GM18520 (cell line): Measurements from ENCODE around the gene HPDL.
"Not testable (repeated sequence)": the region's sequence is repeated elsewhere in the genome, so short reads cannot be mapped to it uniquely, and the experiment has no call there.

Source experiments
- ATAC-seq: cut with Tn5 transposase; IDR thresholded peaks from one replicate; pipeline ENCODE4 v1.9.1; 2021; ENCODE audit not compliant: unreplicated experiment

HPDL gene

DNA sequence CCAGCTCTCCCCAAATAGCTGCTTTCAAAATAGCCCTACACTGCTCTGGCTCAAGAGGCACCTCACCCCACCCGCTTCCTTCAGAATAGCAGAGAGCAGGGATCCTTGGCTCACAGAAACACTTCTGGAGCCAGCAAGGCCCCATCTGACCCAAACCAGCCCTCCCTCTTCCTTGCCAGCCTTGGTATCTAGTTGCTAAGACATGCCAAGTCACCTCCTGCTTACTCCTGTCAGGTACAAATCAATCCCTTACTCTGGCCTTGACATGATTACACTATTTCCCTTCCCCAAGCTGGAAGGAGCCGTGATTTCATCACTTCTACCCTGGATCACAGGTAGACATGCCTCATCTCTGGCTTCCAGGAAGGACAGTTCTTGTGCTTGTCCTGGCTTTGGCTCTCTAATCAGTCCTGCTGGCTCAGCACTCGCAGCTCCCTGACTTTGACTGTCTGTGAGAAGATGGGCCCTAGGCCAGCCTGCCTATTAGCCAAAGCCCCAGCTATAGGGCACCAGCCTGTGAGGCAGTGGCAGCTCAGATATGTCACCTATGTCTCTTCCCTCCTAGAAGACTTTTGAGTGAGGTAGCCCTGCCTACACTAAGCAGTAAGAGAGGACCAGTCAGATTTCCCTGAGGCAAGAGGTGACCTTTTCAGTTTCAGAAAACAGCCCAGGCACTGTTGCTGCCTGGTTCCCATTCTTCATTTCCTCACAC, 22.4 kb downstream of the HPDL start:
- ATAC-seq, result no peak

DNA sequence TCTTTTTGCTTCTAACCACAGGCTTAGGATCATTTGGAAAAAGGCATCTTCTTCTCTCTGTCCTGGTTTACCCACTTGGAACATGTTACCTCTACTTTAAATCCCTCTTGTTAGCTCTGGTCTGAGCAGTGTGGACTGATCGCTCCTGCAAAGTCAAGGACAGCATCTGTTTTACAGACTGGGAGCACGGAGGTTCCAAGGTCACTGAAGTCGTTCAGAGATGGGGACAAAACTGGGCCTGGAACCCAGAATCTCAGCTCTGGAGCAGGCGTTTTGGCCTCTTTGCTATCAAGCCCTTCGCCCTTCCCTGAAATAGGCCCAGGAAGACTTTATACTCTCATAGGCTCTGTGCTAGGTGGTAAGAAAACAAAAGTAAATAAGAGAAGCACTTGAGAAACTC, 24.8 kb downstream of the HPDL start:
- ATAC-seq, result no peak

DNA sequence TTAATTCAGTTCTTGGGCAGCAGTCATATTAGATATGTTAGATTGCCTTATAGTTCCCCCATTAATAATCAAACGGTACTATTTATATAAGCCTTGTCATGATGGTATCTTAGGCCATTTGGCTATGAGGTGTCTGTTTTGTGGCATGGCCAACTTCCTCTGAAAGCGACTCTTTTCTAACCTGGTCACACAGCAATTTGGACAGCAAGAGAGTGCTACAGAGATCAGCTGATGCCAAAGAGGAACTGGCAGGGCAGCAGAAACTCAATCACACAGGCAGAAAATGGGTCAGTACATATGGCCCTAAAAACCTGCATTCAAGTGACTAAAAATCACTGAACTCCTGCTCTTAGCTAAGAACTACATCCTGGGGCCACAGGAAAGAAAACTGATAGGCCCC, 27.0 kb downstream of the HPDL start:
- ATAC-seq, result no peak

DNA sequence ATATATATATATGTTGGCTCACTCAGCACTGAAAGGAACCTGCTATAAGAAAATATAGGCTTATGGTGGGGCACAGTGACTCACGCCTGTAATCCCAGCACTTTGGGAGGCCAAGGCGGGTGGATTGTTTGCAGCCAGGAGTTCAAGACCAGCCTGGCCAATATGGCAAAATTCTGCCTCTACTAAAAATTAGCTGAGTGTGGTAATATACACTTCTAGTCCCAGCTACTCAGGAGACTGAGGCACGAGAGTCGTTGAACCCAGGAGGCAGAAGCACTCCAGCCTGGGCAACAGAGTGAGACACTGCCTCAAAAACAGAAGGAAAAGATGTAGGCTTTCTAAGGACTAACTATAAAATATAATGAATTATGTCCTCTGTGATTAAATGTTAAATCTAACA, 28.1 kb downstream of the HPDL start:
- no peak for ATAC-seq

DNA sequence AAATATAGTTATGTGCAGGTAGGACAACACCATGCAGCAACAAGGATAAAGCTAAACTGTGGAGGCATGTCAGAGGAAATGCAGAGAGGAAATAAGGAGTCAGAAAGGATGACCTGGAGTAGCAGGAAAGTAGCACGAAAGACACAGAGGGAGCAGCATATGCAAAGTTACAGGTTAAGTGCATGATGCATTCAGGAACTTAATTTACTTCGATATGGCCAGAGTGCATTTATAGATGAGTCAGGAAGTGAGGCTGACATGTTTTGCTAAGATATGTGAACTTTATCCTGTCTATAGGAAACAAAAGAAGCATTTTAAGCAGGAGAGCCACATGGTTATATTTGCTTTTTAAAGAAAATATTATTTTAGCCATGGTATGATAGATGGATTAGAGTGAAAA, 29.0 kb downstream of the HPDL start:
- ATAC-seq, result no peak

DNA sequence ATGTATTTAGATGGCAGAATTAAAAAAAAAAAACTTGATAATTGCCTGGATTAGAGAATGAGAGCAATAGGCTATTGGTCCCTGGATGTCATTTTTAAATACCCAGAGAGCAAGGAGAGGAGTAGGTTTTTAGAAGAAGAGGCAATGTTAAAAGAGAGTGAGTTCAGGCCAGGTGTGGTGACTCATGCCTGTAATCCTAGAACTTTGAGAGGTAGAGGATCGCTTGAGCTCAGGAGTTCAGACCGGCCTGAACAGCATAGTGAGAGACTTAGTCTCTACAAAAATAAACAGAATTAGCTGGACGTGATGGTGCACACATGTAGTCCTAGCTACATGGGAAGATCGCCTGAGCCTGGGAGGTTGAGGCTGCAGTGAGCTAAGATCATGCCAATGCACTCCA, 29.5 kb downstream of the HPDL start:
- ATAC-seq, result no peak

DNA sequence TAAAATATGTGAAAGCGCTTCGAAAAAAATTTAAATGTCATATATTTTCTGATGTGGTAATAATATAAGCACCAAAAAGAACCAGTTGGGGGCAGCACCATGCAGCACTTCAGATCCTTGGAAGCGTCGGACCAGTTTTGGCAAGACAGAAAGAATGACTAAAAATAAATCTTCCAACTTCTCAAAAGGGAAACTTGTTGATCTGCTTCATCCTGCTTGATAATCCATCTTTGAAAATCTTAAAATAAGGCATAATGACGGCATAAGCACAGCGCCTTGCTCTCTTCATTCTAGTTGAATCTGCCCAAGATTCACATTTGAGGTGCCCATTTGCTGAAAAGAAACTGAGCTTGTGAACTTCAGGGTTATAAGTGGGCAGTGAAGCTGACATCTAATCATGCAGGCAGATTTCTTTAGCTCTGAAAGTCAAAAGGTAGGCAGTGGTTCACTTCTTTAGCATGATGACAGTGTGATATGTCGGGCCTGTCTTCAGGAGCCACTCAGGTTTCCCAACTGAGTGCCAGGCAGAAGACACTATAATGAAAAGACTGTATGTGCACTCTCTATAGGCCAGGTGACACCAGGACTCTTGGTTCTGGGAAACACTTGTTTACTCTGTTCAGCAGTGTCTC, 33.3 kb downstream of the HPDL start:
- no peak for ATAC-seq

DNA sequence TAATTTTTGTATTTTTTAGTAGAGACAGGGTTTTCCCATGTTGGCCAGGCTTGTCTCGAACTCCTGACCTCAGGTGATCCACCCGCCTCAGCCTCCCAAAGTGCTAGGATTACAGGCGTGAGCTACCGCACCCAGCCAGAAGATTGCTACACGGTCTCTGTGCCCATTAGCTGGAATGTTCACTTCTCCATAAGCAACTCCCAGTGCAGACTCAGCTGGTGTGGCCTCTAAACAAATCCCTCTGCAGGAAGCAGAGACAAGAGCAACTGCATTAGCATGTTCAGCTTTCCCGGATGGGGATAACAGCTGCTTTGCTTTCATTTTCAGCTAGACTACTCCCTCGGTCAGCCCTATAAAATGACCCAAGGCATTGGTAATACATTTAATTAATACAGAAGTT, 34.3 kb downstream of the HPDL start:
- ATAC-seq, result not testable (repeated sequence)

DNA sequence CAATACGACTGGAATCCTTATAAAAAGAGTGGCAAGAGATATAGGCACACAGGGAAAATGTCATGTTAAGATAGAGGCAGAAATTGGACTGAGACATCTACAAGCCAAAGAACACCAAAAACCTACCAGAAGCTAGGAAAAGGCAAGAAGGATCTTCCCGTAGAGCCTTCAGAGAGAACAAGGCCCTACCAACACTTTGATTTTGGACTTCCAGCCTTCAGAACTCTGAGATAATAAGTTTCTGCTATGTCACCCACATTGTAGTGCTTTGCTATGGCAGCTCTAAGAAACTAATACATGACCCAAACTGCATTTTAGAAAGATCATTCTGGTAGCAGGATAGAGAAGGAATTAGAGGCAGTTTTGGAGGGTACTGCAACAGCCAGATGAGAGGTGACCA, 37.6 kb downstream of the HPDL start:
- ATAC-seq, result no peak

DNA sequence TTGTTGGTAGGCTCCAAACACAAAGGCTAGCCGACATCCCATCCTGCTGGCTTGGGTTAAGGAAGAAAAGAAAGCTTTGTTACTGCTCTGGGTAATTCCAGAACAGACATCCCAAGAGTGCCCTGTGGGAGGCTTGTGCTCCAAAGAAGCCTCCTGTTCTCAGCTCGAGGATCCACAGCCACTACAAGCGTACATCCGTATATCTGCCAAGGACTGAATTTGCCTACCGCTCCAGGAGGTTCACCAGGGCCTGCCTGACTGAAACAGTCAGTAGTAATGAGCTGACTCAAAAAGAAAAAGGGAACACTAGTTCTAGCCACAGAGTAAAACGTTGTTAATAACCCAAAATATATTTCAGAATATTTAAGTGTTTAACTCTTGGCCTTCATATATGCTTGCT, 38.4 kb downstream of the HPDL start:
- ATAC-seq, result no peak

DNA sequence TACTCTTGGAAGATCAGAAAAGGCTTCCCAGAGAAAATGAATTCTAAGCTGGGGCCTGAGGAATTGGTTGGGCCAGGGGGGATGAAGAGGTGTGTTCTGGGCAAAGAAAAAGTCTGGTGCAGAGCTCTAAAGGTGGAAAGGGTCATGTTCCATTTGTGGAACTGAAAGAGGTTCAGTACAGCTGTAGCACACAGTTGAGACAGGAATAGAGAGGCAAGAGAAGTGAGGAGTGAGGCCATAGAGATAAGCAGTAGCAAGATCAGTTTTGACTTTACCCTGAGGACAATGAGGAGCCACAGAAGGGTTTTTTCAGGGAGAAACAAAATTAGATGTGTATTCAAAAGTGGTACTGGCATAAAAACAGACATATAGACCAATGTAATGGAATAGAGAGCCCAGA, 43.9 kb downstream of the HPDL start:
- ATAC-seq, result no peak

DNA sequence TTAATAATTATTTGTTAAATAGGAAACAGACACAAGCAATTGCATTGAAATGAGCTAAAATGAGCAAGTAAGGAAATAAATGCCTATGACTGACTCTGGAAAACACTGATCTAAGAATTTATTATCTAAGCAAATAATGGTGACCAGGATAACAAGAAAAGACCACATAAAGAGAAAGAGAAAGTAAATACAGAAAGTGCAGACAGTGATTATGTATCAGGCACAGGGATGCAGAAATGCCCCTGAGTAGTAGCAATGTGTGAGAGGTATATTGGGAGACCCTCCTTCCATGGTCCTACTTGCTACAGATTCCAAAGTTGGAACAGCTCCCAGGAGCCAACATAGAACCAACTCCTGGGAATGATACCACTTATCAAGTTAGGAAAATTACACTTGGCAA, 46.9 kb downstream of the HPDL start:
- no peak for ATAC-seq

DNA sequence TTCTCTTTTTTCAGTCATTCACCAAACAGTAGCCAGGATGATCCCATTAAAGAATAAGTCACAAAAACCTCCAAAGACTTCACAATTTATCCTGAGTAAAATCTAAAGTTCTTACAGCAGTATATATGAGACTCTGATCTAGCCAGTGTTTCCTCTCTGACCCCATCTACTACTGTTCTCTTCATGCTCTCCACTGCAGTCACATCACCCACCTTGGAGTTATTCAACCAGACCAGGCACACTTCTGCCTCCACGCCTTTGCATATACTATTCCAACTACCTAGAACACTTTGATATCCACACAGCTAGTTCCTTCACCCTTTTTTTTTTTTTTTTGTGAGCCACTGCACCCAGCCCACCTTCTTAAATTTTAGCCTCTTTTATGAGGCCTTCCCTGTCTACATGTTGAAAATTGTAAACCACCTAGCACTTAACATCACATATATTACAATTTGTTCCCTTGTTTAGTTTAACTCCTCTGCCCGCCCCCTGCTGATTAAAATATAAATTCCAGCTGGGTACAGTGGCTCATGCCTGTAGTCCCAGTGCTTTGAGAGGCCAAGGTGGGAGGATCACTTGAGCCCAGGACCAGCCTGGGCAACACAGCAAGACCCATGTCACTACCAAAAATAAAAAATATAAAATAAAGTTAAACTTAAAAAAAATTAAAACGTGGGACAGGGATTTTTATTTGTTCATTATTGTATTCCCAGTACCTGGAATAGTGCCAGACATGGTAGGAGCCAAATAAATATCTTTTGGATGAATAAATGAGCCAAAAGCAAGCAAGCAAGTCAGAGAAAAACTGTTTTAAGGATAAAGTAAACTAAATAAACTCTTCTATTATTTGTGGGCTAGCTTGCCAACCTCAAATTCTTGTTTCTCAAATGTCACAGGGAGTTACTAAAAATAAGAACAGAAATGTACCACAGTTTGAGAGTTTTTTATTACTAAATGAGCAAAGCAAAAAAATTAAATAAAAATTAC, 48.7 kb downstream of the HPDL start:
- ATAC-seq, result no peak

DNA sequence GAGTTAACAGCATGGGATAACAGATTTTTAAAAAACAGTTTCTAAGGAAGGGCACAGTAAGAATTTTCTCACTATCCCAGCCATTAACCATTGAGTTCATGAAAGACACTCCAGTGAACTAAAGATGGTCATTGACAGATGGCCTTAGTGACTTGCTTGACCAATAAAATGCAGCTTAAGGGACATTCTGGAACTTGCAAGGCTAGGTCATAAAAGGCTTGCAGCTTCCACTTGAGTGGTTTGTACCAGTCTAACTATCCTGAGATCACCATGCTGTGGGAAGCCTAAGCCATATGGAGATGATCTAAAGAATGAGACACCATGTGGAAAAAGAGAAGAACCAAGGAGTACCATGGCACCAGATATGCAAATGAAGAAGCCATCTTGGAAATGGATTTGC, 51.5 kb downstream of the HPDL start:
- ATAC-seq, result no peak
